Neural progenitor cell (in vitro differentiated cells): Measurements from ENCODE around the gene MDFIC2.

Experiments used
- CTCF ChIP-seq: fragments of 200-600 bp; sonication (generic); IDR thresholded peaks from 2 replicates; pipeline ENCODE4 v1.5.1; 2017; ENCODE audit warnings: antibody characterized with exemption, mild to moderate bottlenecking
- EZH2 ChIP-seq: fragments of 200-600 bp; sonication (generic); IDR thresholded peaks from 2 replicates; pipeline ENCODE4 v1.6.1; 2017; ENCODE audit warnings: antibody characterized with exemption, mild to moderate bottlenecking, moderate library complexity
- EZH2phosphoT487 ChIP-seq: fragments of 200-600 bp; sonication (generic); IDR thresholded peaks from 2 replicates; pipeline ENCODE4 v1.6.1; 2017; ENCODE audit warnings: antibody characterized with exemption

- no peak for TF ChIP-seq CTCF
- no peak for TF ChIP-seq EZH2
- no peak for TF ChIP-seq EZH2phosphoT487
Measured at GRCh38 chr3:70176224-70176623, 136.2 kb downstream of the MDFIC2 start.
